GM13976 (cell line): Measurements from ENCODE around the gene MYLK.

Experiments used
- DNase-seq: peaks from one replicate; pipeline ENCODE4 v3.0.0; 2012; ENCODE audit warnings: low spot score
- in situ Hi-C: fragments of 300-500 bp; cut with MboI; formaldehyde crosslinking; loops from one replicate; pipeline ENCODE4 v1.12.0; 2022; ENCODE audit warnings: low sequenced_read_pairs, mixed read lengths, inconsistent platforms; ENCODE audit not compliant: unreplicated experiment
- TF ChIP-seq, protein P1 (sequence below): IDR thresholded peaks from 2 replicates; pipeline ENCODE4 v1.5.1; 2012; ENCODE audit warnings: borderline replicate concordance, mild to moderate bottlenecking; ENCODE audit not compliant: insufficient read depth; ENCODE audit errors: extremely low read depth, missing control alignments, control extremely low read depth

Gene MYLK

GRCh38 chr3:123745184-123745855, 138.8 kb downstream of the MYLK start:
- in situ Hi-C loops: no loop called here
- TF ChIP-seq, protein P1, sequence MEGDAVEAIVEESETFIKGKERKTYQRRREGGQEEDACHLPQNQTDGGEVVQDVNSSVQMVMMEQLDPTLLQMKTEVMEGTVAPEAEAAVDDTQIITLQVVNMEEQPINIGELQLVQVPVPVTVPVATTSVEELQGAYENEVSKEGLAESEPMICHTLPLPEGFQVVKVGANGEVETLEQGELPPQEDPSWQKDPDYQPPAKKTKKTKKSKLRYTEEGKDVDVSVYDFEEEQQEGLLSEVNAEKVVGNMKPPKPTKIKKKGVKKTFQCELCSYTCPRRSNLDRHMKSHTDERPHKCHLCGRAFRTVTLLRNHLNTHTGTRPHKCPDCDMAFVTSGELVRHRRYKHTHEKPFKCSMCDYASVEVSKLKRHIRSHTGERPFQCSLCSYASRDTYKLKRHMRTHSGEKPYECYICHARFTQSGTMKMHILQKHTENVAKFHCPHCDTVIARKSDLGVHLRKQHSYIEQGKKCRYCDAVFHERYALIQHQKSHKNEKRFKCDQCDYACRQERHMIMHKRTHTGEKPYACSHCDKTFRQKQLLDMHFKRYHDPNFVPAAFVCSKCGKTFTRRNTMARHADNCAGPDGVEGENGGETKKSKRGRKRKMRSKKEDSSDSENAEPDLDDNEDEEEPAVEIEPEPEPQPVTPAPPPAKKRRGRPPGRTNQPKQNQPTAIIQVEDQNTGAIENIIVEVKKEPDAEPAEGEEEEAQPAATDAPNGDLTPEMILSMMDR: no peak
- no peak for DNase-seq

DNA sequence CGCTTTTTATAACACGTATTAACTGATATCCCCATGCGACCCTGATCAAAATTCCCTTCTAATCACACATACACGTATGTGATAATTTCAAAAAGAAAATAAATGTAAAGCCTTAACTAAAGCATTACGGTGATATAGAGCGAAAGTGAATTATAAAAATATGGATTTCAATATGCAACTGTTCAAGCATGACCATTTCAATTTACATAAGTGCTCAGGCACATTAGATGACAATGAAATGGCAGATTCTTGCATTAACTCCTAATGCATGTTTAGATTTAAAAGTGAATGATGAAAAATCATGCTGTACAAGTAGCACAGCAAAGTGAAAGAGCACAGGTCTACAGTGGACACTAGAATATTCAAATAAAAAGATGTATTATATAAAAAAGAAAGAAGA, 140.1 kb downstream of the MYLK start:
- in situ Hi-C loops: no loop called here
- TF ChIP-seq, protein P1: no peak
- no peak for DNase-seq

DNA sequence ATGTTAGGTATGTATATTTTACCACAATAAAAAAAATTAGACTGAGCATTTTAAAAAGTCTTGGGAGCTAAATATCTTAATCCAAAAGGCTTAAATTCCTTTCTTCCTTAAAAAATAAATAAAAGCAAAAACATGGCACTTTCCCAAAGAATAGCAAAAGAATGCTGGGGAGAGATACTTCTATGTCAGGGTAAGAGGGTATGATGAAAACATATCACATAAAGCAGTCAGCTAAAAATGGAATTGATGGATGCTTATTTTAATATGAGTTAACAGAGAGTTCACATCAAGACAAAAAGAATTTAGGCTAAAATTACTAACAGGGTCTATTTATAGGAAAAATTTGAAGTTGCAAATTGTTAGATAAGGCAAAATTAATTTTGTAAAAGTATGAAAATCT, 141.0 kb downstream of the MYLK start:
- TF ChIP-seq, protein P1: no peak
- in situ Hi-C loops: no loop called here
- DNase-seq: no peak

DNA sequence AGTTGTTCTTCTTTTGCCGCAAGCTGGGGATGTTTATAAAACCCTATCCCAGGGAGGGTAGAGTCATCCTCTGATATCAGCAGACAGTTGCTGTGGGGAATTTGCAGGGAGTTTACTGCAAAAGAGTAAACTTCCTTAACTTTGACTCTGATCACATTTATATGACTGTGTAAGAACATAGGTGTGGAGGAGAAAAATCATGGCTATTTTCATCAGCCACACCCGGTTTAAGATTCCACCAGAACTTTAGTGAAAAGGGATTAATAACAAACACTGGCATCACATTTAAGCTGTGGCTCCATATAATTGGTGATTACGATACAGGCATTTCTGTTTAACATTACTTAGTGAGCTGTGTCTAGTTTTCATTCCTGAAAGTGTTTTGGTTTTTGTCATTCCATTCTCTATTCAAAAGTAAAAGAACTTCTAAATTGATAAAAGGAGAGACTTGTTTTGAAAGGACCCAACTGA, 143.1 kb downstream of the MYLK start:
- no peak for DNase-seq
- TF ChIP-seq, protein P1: no peak
- in situ Hi-C loops: no loop called here

DNA sequence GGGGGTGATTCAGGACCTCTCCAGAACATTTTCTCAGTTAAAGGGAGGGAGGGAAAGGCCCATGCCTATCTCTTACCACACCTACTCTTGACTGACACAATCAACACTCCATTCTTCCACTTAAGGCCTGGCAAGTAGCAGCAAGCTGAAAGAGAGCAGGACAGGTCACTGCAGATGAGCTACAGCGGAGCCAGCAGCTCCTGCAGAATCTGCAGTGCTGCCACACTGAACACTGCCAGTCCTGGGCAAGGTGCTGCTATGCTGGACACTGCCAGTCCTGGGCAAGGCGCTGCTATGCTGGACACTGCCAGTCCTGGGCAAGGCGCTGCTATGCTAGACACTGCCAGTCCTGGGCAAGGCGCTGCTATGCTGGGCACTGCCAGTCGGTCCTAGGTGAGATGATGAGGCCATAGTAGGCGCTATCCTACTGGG, 143.7 kb downstream of the MYLK start:
- TF ChIP-seq, protein P1: no peak
- no peak for DNase-seq
- in situ Hi-C loops: no loop called here

DNA sequence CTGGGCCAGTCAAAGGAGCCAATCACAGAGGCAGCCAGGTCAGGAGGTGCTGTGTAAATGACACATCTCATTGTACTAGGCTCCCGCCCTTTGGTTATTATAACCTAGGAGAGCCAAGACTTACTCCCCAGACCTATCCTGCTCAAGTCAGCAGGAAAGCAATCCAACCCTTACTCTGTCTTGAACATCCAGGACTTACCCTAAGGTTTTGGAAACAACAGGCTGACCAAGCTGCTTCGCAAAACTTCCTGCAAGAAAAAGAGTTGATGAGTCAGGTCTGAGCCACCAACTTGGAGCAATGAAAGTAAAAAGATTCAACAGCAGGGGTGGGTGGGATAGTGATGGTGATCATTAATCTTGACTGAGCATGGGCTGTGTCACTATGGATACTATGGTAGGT, 144.4 kb downstream of the MYLK start:
- TF ChIP-seq, protein P1: no peak
- no peak for DNase-seq

More for the DNA sequence above, 144.4 kb downstream of the MYLK start:
- in situ Hi-C loops: no loop called here
